NCI-H146 treated with DMSO at 0.1 percent for 48 hours (cell line): Measurements from ENCODE around the gene AASDHPPT.
"Not testable (repeated sequence)": the region's sequence is repeated elsewhere in the genome, so short reads cannot be mapped to it uniquely, and the experiment has no call there.

Source experiments
- DNase-seq: peaks from one replicate; lab custom pipeline; 2025; ENCODE audit not compliant: unreplicated experiment; lab: John Stamatoyannopoulos, UW

The AASDHPPT gene, protein sequence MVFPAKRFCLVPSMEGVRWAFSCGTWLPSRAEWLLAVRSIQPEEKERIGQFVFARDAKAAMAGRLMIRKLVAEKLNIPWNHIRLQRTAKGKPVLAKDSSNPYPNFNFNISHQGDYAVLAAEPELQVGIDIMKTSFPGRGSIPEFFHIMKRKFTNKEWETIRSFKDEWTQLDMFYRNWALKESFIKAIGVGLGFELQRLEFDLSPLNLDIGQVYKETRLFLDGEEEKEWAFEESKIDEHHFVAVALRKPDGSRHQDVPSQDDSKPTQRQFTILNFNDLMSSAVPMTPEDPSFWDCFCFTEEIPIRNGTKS

GRCh38 chr11:106077609-106078455 is at the start of gene AASDHPPT:
TSS of gene AASDHPPT (plus strand) at chr11:106077662. CDS start at chr11:106077711, 49 bp downstream.
- DNase-seq = peak; percentile 35

GRCh38 chr11:106030609-106031008 is 46.9 kb upstream of the AASDHPPT start:
- DNase-seq = peak; percentile 7

DNA sequence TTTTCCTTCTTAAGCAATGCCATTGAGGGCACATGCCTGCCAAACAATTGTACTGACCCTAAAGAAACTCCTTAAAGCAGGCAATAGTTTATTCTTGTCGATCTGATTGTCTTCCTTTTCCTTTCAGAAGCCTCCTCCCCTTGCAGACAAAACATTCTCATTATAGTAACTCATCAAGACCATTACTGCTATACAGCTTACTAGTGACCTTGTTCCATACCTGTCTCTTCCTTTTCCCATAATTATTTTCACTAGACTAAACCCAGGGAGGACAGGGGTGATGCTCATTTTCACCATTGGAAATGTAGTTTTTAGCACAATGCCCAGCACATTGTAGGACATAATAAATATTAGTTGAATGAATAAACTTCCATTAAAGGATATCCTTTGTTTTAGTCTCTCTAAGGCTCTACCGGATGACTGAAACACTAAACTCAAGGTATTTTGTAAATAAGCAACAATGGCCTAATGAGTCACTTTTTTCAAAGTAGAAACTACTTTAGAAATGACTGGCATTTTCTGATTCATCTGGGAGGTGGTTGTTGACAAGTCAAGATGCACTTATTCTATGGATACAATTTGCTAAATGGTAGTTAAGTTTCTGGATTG is 46.2 kb upstream of the AASDHPPT start:
- DNase-seq = no peak

DNA sequence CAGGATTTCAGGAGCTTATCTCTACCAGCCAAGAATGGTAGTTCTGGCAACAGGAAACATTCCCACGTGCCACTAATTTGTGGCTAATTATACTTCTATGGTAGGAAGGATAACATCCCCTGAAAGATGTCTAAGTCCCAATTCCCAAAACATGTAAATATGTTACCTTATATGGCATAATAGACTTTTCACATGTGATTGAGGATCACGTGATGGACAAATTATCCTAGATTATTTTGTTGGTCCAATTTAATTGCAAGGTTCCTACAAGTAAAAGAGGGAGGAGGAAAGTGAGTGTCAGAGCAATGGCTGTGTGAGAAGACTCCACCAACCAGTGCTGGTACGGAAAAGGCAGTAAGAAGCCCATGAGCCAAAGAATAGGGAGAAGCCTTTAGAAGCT is 45.5 kb upstream of the AASDHPPT start:
- DNase-seq = no peak

- no peak for DNase-seq
These were observed 44.6 kb upstream of the AASDHPPT start for GRCh38 chr11:106032861-106033260.

DNA sequence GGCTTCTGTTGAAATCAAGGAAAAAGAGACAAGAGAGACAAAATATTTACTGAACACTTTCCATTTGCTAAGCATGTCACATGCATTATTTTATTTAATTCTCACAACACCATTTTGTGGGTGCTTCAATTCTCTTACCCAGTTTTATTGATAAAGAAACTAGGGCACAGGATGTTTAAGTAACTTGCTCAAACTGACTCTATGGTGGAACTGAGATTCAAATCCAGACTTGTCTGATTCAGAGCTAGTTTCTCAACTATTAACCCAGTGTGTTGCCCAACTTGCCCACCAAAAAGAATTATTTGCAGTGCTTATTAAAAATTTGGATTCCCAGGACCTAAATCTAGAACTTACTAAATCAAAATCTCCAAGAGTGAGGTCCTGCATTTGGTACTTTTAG is 33.9 kb upstream of the AASDHPPT start:
- no peak for DNase-seq

DNA sequence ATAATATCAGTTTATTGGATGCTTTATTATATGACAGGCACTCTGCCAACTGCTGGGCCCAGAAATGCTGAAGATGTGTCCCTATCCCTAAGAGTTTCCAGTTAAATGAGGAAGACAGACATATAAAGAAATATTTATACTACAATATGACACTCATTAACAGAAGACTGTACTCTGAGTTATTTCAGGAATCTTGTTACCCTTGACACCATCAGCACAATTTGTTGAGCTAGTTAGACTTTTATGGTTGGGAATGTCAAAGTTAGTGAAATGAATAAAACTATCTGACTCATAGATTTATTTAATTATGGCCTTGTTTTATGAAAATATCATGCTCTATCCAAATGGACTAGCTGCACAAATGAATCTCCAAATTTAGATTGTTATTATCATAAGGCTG is 29.8 kb upstream of the AASDHPPT start:
- no peak for DNase-seq

GRCh38 chr11:106049727-106050476 is 27.6 kb upstream of the AASDHPPT start:
- no peak for DNase-seq

DNA sequence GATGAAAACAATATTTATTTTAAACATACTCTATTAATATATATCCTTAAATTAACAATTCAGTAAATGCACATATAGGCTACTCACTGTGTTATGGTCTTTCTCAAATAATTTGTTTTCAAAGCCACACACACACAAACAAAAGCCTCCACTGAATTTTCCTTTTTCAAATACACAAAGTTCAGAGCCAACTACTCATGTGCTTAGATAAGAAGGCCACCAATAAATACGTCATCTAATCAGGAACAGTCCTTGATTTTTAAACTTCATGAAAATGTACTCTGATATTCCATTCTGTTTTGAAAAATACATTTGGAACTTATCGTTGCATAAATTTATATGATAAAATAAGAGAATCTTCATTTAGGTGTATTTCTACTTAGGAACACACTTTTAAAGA is 26.4 kb upstream of the AASDHPPT start:
- no peak for DNase-seq

GRCh38 chr11:106058377-106058776 is 19.1 kb upstream of the AASDHPPT start:
- not testable (repeated sequence) for DNase-seq

DNA sequence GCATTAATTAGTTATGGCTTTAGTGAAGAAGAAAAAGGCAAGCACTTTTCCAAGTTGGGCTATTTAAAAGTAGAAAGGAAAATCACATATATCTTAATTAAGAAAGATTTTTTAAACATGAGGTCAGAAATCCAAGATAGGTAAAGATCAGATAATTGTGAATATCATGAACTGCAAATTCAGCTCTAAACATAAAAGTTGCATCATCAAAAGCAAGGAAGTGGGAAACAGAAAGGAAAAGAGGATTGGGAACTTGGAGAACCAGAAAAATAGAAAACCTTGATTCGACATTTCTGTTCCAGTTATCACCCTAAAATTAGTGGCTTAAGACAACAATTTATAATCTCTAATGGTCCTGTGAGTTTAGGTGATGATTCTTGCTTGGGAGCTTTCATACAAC is 17.8 kb upstream of the AASDHPPT start:
- DNase-seq = no peak

DNA sequence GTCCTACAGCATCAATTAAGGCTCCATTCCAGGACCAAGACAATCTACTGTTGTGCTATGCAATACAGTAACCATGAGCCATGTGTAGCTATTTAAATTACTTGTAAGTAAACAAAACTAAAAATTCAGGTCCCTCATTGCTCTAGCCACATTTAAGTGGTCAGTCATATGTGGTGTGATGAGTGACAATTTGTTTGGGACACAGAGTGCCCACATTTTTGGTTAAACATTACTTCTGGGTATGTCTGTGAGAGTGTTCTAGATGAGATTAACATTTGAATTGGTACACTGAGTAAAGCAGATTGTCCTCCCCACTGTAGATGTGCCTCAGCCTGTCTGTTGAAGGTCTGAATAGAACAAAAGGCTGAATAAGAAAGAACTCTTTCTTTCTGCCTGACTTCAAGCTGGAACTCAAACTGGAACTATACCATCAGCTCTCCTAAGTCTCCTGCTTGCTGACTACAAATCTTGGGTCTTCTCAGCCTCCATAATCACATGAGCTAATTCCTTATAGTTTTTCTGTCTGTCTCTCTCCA is 16.1 kb upstream of the AASDHPPT start:
- no peak for DNase-seq

GRCh38 chr11:106061954-106062949 is 15.2 kb upstream of the AASDHPPT start:
- no peak for DNase-seq

DNA sequence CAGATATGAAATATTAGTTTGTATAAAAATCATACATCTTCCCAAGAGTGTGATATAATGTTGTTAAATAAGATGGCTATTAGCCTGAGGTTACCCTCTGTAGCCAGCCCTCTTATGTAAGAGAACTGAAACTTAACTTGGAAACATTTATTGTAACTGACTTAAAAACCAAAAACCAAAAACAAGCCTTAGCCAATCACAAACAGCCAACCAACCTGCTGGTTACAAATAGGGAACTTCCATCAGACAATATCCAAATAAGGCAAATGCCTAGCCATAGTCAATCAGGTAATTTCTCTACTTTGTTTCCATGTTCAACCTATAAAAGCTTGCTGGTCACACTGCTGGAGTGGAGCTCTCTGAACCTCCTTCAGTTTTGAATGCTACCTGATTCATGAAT is 14.5 kb upstream of the AASDHPPT start:
- DNase-seq = no peak

GRCh38 chr11:106070606-106071005 is 6.9 kb upstream of the AASDHPPT start:
- no peak for DNase-seq

DNA sequence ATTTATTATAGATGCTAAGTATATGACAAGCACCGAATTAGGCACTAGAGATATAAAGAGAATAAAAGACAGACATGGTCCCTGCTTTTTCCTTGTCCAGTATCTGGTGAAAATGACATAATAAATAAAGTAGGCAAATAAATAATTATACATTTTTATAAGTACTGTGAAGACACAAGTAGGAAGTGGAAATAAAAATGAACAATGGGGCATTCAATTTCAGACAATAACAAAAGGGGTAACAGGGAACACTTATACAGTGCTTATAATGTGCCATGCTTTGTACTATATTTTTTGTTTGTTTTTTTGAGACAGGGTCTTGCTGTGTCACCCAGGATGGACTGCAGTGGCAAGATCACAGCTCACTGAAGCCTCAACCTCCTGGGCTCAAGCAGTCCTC is 4.7 kb upstream of the AASDHPPT start:
- DNase-seq = no peak

DNA sequence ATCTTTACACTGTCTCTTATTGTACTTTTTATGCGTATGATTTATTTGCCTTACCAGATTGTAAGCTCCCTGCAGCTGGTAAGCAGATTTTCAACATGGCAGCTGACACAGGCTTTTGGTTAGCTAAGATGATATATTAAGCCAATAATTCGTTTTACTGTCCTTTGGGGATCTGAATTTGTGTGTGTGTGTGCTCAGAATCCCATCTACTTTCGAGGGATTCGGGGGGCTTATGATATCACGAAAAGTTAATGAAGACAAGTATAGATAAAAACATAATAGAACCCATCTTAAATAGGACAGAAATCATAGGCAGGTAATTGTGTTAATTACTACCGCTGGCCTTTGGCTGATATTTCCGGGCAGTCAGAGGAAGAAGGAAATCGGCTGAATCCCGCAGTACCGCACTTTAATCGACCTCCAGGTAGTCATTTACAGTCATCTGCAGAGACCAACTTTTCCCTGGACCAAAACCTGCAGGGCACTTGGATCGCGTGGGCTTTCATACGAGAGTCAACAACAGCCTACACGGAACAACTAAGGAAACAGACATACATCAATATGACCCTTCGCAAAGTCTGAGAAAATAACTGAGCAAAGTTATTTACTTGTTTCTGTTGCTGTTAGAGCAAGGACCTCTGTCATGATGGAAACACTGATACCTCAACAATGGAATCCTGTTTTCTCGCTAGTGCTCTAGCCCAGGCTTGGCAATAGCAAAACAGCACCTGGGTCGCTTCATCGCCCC is 1.1 kb upstream of the AASDHPPT start:
- DNase-seq = peak; percentile 23

DNA sequence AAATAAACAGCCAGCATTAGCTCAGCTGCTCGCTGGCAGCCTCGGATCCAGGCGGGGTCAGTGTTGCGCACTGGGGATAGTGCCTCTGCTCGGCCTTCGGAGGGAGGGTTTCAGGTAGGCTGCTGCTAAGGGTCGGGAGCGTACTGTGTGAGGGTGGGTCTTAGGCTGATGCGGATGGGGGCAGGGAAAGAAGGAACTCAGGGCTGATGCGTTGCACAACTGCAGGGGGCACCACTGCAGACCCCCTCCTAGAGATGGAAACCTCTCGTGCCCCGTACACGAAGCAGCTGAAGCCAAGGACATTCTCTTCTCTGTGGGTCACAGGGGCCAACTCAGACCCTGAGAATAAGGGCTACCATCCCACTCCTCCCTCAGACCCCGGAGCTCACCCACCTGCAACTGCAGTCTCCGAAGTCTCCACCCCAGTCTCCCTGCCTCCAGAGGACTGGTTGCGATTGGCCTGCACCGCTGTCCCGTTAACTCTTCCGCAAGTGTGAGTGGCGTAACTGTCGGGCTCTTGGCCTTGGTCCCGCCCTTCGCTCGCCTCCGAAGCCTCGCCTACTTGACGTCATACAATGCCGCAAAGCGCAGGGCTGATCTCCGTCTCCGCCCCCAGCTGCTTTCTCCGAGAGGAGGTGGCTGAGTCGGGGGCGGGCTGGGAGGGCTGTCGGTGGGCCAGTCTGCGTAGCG is 398 bp upstream of the AASDHPPT start, which contains the start of gene KBTBD3:
TSS of gene KBTBD3 (minus strand) at position 429 of the 690 bp plus-strand sequence. CDS start 18,250 bp downstream, outside the sequence.
- peak; percentile 97 for DNase-seq
